ENCODE results near the gene OLR1.

Gene OLR1

DNA sequence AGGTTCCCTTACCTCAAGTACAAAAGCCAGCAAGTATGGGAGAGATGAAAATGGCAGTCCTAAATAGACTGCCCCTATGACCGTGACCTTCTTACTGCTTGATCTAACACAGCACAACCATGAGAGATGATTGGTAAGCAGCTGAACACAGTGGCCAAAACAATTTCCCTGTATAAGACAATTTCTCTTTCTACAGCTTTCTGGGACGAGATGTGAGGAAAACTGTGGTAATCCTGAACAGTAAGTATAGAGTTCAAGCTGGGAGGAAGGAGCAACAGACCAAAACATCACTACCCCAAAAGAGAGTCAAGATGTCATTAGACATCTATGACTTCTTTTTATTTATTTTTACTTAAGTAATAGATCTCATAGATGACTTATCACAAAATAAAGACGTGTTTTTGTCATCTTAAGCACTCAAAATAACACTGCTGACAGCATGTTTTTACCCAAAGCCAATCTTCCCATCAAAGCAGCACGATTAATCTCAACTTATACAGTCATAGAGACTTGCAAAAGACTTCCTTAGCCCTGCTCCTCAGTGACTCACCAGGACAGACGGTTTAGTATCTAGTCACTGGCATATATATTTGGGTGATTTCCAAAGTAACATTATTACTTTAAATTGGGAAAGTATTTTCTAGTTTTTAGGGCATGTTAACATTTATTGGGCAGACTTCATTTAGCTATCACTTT, 10.6 kb upstream of the OLR1 start:
- Histone ChIP-seq H3K36me3 (replicated peaks in 1 of 2; ENCODE audit: control insufficient read depth in 2 of 2, insufficient read depth in 2 of 2, low read length in 2 of 2) (no peaks in the 10 kb centered on the region), H3K27me3 (ENCODE audit: control insufficient read depth in 3 of 3, insufficient read depth in 3 of 3, low read depth in 1 of 3, low read length in 3 of 3) (peaks cover 0 to 12% (median 0%) of the 10 kb centered on the region in 3 experiments), H4K91ac (ENCODE audit: low read depth, low read length, poor library complexity) (no peak overlapping the region), H3K4me2 (ENCODE audit: insufficient read depth, low read length, poor library complexity, severe bottlenecking) (no peak overlapping the region), H3K23ac (ENCODE audit: low read depth, low read length, poor library complexity) (no peak overlapping the region), H3K9ac (ENCODE audit: low read depth, low read length, poor library complexity) (no peak overlapping the region), H2AFZ (ENCODE audit: low read length) (no peak overlapping the region), H2BK15ac (ENCODE audit: low read length) (no peak overlapping the region), H2BK5ac (ENCODE audit: low read length) (no peak overlapping the region), H2BK120ac (ENCODE audit: low read depth, low read length) (no peak overlapping the region), H3K4me1 (ENCODE audit: control insufficient read depth in 2 of 2, insufficient read depth in 1 of 2, low read depth in 1 of 2, low read length in 2 of 2) (no peaks in the 10 kb centered on the region), H3K4me3 (ENCODE audit: low read length in 2 of 2) (no peak overlapping the region), H3K9me3 (replicated peaks in 1 of 2; ENCODE audit: control insufficient read depth in 2 of 2, insufficient read depth in 1 of 2, low read depth in 1 of 2, low read length in 2 of 2) (no peaks in the 10 kb centered on the region), H3K18ac (ENCODE audit: low read length) (no peak overlapping the region), H3K79me1 (ENCODE audit: low read depth, low read length) (peaks cover 3% of the 10 kb centered on the region), H3K14ac (ENCODE audit: low read length) (no peak overlapping the region), H2BK12ac (ENCODE audit: low read length) (no peak overlapping the region), H3K4ac (ENCODE audit: low read length) (no peak overlapping the region), H4K8ac (ENCODE audit: low read depth, low read length) (no peak overlapping the region), H3K27ac (replicated peaks; ENCODE audit: low read length) (no peak overlapping the region), H2AK5ac (ENCODE audit: low read depth, low read length) (no peak overlapping the region)
- DNase-seq (ENCODE audit: low spot score), result no peak
- WGBS, 2 donors (ENCODE audit: extremely low coverage in 2 of 2, insufficient read length in 2 of 2, insufficient replicate concordance in 1 of 2), result no CpG with 5 or more reads among the region's 5 CpGs

DNA sequence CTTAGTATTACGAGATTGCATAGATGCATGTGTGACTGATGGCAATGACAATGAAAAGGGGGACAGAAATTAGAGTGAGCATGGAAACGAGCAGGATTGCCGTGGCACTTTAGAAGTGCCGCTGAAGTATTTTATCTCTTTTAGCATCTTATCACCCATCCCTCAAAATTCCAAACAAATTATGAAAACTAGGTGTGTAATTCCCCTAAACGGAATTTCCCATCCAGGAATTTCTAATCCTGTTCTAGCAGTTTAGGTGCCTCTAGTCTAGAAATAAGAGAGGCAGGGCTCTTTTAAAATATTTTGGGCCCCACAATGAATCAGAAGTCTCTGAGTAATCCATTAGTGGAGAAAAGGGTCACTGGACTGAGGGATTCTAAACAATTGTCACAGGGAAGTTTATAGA, 7.8 kb upstream of the OLR1 start:
- H3K27ac ChIP-seq (replicated peaks; ENCODE audit: low read length), result no peak overlapping the region
- H2BK12ac ChIP-seq (ENCODE audit: low read length), result no peak overlapping the region
- H3K4me3 ChIP-seq (ENCODE audit: low read length in 2 of 2), result no peak overlapping the region
- H3K9ac ChIP-seq (ENCODE audit: low read depth, low read length, poor library complexity), result no peak overlapping the region
- no peak overlapping the region for H4K8ac ChIP-seq (ENCODE audit: low read depth, low read length)
- peaks cover 1% of the 10 kb centered on the region for H3K79me1 ChIP-seq (ENCODE audit: low read depth, low read length)
- WGBS, 2 donors (ENCODE audit: extremely low coverage in 2 of 2, insufficient read length in 2 of 2, insufficient replicate concordance in 1 of 2), result no CpG with 5 or more reads among the region's 5 CpGs
- no peak overlapping the region for H2BK15ac ChIP-seq (ENCODE audit: low read length)
- no peaks in the 10 kb centered on the region for H3K4me1 ChIP-seq (ENCODE audit: control insufficient read depth in 2 of 2, insufficient read depth in 1 of 2, low read depth in 1 of 2, low read length in 2 of 2)
- no peak overlapping the region for H2BK5ac ChIP-seq (ENCODE audit: low read length)
- no peaks in the 10 kb centered on the region for H3K9me3 ChIP-seq (replicated peaks in 1 of 2; ENCODE audit: control insufficient read depth in 2 of 2, insufficient read depth in 1 of 2, low read depth in 1 of 2, low read length in 2 of 2)
- H2AFZ ChIP-seq (ENCODE audit: low read length), result no peak overlapping the region
- H3K14ac ChIP-seq (ENCODE audit: low read length), result no peak overlapping the region
- H3K18ac ChIP-seq (ENCODE audit: low read length), result no peak overlapping the region
- peaks cover 0 to 12% (median 0%) of the 10 kb centered on the region in 3 experiments for H3K27me3 ChIP-seq (ENCODE audit: control insufficient read depth in 3 of 3, insufficient read depth in 3 of 3, low read depth in 1 of 3, low read length in 3 of 3)
- no peak overlapping the region for H2AK5ac ChIP-seq (ENCODE audit: low read depth, low read length)
- no peak for DNase-seq (ENCODE audit: low spot score)
- H3K4ac ChIP-seq (ENCODE audit: low read length), result no peak overlapping the region
- no peak overlapping the region for H2BK120ac ChIP-seq (ENCODE audit: low read depth, low read length)
- H3K36me3 ChIP-seq (replicated peaks in 1 of 2; ENCODE audit: control insufficient read depth in 2 of 2, insufficient read depth in 2 of 2, low read length in 2 of 2), result no peaks in the 10 kb centered on the region
- H4K91ac ChIP-seq (ENCODE audit: low read depth, low read length, poor library complexity), result no peak overlapping the region
- H3K23ac ChIP-seq (ENCODE audit: low read depth, low read length, poor library complexity), result no peak overlapping the region
- no peak overlapping the region for H3K4me2 ChIP-seq (ENCODE audit: insufficient read depth, low read length, poor library complexity, severe bottlenecking)

DNA sequence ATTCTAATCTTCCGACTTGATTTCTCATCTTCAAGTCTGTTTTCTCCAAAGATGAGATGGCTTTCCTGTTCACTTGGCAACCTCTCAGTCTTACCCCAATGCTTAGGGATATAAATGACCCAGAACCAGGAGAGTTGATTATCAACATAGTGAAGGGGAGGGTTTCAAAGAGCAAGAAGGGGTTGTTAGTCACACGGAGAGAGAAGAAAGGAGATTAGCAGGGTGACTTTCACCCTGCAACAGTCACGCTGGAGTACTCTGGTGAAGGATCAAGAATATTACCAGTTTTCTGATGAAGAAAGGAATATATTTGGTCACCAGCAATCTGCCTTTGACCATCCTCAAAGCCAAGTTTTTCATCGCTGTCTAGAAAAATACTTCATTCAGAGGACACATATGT, 6.9 kb upstream of the OLR1 start, which contains the start of gene TMEM52B:
TSS of gene TMEM52B (plus strand) at position 212 of the 400 bp plus-strand sequence. CDS start 543 bp downstream, outside the sequence.
- Histone ChIP-seq H3K79me1 (ENCODE audit: low read depth, low read length) (no peaks in the 10 kb centered on the region), H2BK12ac (ENCODE audit: low read length) (no peak within 1 kb of the TSS), H3K4me3 (ENCODE audit: low read length in 2 of 2) (no peak within 1 kb of the TSS), H3K36me3 (replicated peaks in 1 of 2; ENCODE audit: control insufficient read depth in 2 of 2, insufficient read depth in 2 of 2, low read length in 2 of 2) (no peaks in the 10 kb centered on the region), H3K23ac (ENCODE audit: low read depth, low read length, poor library complexity) (no peak within 1 kb of the TSS), H3K9ac (ENCODE audit: low read depth, low read length, poor library complexity) (no peak within 1 kb of the TSS), H3K4me2 (ENCODE audit: insufficient read depth, low read length, poor library complexity, severe bottlenecking) (no peak within 1 kb of the TSS), H3K27me3 (ENCODE audit: control insufficient read depth in 3 of 3, insufficient read depth in 3 of 3, low read depth in 1 of 3, low read length in 3 of 3) (peaks cover 0 to 12% (median 0%) of the 10 kb centered on the region in 3 experiments), H2BK5ac (ENCODE audit: low read length) (no peak within 1 kb of the TSS), H2BK15ac (ENCODE audit: low read length) (no peak within 1 kb of the TSS), H2AFZ (ENCODE audit: low read length) (peak within 1 kb of the TSS; percentile 35), H2AK5ac (ENCODE audit: low read depth, low read length) (no peak within 1 kb of the TSS), H3K27ac (replicated peaks; ENCODE audit: low read length) (no peak within 1 kb of the TSS), H4K8ac (ENCODE audit: low read depth, low read length) (no peak within 1 kb of the TSS), H3K14ac (ENCODE audit: low read length) (no peak within 1 kb of the TSS), H2BK120ac (ENCODE audit: low read depth, low read length) (no peak within 1 kb of the TSS), H3K18ac (ENCODE audit: low read length) (no peak within 1 kb of the TSS), H3K4me1 (ENCODE audit: control insufficient read depth in 2 of 2, insufficient read depth in 1 of 2, low read depth in 1 of 2, low read length in 2 of 2) (no peaks in the 10 kb centered on the region), H4K91ac (ENCODE audit: low read depth, low read length, poor library complexity) (no peak within 1 kb of the TSS), H3K9me3 (replicated peaks in 1 of 2; ENCODE audit: control insufficient read depth in 2 of 2, insufficient read depth in 1 of 2, low read depth in 1 of 2, low read length in 2 of 2) (no peaks in the 10 kb centered on the region), H3K4ac (ENCODE audit: low read length) (no peak within 1 kb of the TSS)
- no peak for DNase-seq (ENCODE audit: low spot score)
- no CpG with 5 or more reads among the region's 4 CpGs for WGBS, 2 donors (ENCODE audit: extremely low coverage in 2 of 2, insufficient read length in 2 of 2, insufficient replicate concordance in 1 of 2)

DNA sequence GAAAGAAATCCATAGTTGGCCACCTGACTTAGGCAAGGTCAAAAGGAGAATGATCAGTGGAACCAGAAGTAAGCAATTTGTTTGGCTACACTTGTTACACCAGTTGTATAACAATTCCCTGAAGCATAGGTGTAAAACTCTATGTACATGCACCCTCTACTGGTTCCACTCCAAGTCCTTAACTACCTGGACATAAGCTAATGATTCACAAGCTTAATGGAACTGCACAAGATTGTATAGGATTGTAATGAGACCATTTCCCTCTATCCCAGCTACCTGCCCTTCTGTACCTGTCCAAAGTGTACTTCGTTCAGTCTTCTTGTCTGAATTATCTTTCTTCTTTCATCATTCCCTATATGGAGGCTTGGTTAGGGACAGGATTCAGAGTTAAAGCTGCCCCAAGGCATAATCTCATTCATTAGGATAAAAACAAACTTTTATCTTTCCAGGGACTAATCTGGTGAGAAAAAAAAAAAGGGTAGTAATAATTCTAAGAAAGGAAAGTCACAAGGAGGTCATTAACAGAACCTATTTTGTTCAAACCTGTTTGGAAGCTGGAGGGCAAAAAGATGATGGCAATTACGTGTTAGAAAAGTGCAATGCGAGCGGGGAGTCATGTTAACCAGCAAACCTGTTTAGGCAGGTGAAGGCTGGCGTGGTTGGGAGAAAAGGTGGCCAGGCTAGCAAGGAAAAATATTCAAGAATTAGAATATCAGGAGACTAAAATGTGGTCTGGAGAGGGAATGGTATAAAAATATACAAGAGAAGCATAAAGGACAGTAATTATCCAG, 4.1 kb upstream of the OLR1 start:
- H3K9ac ChIP-seq (ENCODE audit: low read depth, low read length, poor library complexity), result no peak overlapping the region
- no CpG with 5 or more reads among the region's 5 CpGs for WGBS, 2 donors (ENCODE audit: extremely low coverage in 2 of 2, insufficient read length in 2 of 2, insufficient replicate concordance in 1 of 2)
- no peak overlapping the region for H2BK12ac ChIP-seq (ENCODE audit: low read length)
- no peak overlapping the region for H2BK15ac ChIP-seq (ENCODE audit: low read length)
- H2AK5ac ChIP-seq (ENCODE audit: low read depth, low read length), result no peak overlapping the region
- H2BK120ac ChIP-seq (ENCODE audit: low read depth, low read length), result no peak overlapping the region
- H3K4me3 ChIP-seq (ENCODE audit: low read length in 2 of 2), result no peak overlapping the region
- no peak overlapping the region for H3K18ac ChIP-seq (ENCODE audit: low read length)
- no peak overlapping the region for H3K27ac ChIP-seq (replicated peaks; ENCODE audit: low read length)
- H4K91ac ChIP-seq (ENCODE audit: low read depth, low read length, poor library complexity), result no peak overlapping the region
- H3K36me3 ChIP-seq (replicated peaks in 1 of 2; ENCODE audit: control insufficient read depth in 2 of 2, insufficient read depth in 2 of 2, low read length in 2 of 2), result no peaks in the 10 kb centered on the region
- no peak overlapping the region for H4K8ac ChIP-seq (ENCODE audit: low read depth, low read length)
- no peaks in the 10 kb centered on the region for H3K9me3 ChIP-seq (replicated peaks in 1 of 2; ENCODE audit: control insufficient read depth in 2 of 2, insufficient read depth in 1 of 2, low read depth in 1 of 2, low read length in 2 of 2)
- DNase-seq (ENCODE audit: low spot score), result no peak
- H3K4ac ChIP-seq (ENCODE audit: low read length), result no peak overlapping the region
- H3K4me2 ChIP-seq (ENCODE audit: insufficient read depth, low read length, poor library complexity, severe bottlenecking), result no peak overlapping the region
- H3K14ac ChIP-seq (ENCODE audit: low read length), result no peak overlapping the region
- H3K4me1 ChIP-seq (ENCODE audit: control insufficient read depth in 2 of 2, insufficient read depth in 1 of 2, low read depth in 1 of 2, low read length in 2 of 2), result no peaks in the 10 kb centered on the region
- H2BK5ac ChIP-seq (ENCODE audit: low read length), result no peak overlapping the region
- H2AFZ ChIP-seq (ENCODE audit: low read length), result no peak overlapping the region
- H3K23ac ChIP-seq (ENCODE audit: low read depth, low read length, poor library complexity), result no peak overlapping the region
- peaks cover 0 to 12% (median 0%) of the 10 kb centered on the region in 3 experiments for H3K27me3 ChIP-seq (ENCODE audit: control insufficient read depth in 3 of 3, insufficient read depth in 3 of 3, low read depth in 1 of 3, low read length in 3 of 3)
- no peaks in the 10 kb centered on the region for H3K79me1 ChIP-seq (ENCODE audit: low read depth, low read length)

Measured in neuronal stem cell (in vitro differentiated cells).